Sigmoid colon (tissue), 4 donors: ENCODE measurements around the gene VPS26A.

Source experiments
- POLR2A ChIP-seq, 2 donors: fragments of 450-650 bp; IDR thresholded peaks; one replicate each; pipeline ENCODE4 v1.6.1; 2016; ENCODE audit warnings: antibody characterized with exemption in 2 of 2, mild to moderate bottlenecking in 2 of 2, moderate library complexity in 2 of 2
- POLR2AphosphoS5 ChIP-seq, 4 donors: sonication (generic); formaldehyde crosslinking; IDR thresholded peaks; one replicate each; pipeline ENCODE4 v1.6.1; 2017; ENCODE audit warnings: antibody characterized with exemption in 4 of 4
- TF ChIP-seq, protein P1 (sequence below), 4 experiments: fragments of 450-650 bp in 3 of 4; fragments of 200-600 bp in 1 of 4; IDR thresholded peaks; one replicate each; pipeline ENCODE4 v1.5.1; 2016 to 2019; ENCODE audit warnings: antibody characterized with exemption in 4 of 4, mild to moderate bottlenecking in 3 of 4, moderate library complexity in 2 of 4

DNA sequence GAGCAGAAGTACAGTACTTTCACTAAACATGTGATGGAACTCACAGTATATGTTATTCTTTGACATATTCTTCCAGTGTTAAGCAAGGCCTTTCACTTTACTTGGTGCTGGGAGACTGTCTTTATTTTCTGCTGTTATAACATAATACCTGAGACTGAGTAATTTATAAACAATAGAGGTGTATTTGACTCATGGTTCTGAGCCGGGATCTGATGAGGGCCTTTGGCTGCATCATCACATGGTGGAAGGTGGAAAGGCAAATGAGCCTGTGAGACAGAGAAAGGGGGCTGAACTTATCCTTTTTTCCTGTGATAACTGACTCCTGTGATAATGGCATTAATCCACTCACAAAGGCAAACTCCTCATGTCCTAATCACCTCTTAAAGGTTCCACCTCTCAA, 57.5 kb downstream of the VPS26A start:
- TF ChIP-seq POLR2A (IDR thresholded peaks at IDR 0.05) (no peak), POLR2AphosphoS5 (IDR thresholded peaks at IDR 0.05) (no peak)
- TF ChIP-seq, protein P1, sequence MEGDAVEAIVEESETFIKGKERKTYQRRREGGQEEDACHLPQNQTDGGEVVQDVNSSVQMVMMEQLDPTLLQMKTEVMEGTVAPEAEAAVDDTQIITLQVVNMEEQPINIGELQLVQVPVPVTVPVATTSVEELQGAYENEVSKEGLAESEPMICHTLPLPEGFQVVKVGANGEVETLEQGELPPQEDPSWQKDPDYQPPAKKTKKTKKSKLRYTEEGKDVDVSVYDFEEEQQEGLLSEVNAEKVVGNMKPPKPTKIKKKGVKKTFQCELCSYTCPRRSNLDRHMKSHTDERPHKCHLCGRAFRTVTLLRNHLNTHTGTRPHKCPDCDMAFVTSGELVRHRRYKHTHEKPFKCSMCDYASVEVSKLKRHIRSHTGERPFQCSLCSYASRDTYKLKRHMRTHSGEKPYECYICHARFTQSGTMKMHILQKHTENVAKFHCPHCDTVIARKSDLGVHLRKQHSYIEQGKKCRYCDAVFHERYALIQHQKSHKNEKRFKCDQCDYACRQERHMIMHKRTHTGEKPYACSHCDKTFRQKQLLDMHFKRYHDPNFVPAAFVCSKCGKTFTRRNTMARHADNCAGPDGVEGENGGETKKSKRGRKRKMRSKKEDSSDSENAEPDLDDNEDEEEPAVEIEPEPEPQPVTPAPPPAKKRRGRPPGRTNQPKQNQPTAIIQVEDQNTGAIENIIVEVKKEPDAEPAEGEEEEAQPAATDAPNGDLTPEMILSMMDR (IDR thresholded peaks at IDR 0.05), result no peak
